Measurements from ENCODE around the gene MYCBPAP. TPM values are rescaled to one million over a fixed set of nuclear protein-coding genes. Genes with fewer than 3 reads are reported as not detected.

Gene MYCBPAP
- total and polyA plus RNA-seq, 2 experiments from 2014 or later, result 0.32 to 1.4 TPM

GRCh38 chr17:50551884-50552283 lies 43.6 kb downstream of the MYCBPAP start:
- Histone ChIP-seq H3K9me2 (ENCODE audit: insufficient read depth) (no peaks in the 10 kb centered on the region), H3K36me3 (ENCODE audit: low read depth) (no peaks in the 10 kb centered on the region), H3K27ac (no peak overlapping the region), H4K20me1 (ENCODE audit: insufficient read depth) (no peaks in the 10 kb centered on the region), H3K9ac (no peak overlapping the region), H3K4me2 (ENCODE audit: unreplicated experiment) (no peak overlapping the region), H3K79me2 (ENCODE audit: insufficient read depth) (peaks cover 15% of the 10 kb centered on the region), H3K27me3 (replicated peaks; ENCODE audit: insufficient read depth) (no peaks in the 10 kb centered on the region), H2AFZ (no peak overlapping the region), H3K9me3 (ENCODE audit: low read depth) (no peaks in the 10 kb centered on the region), H3K4me1 (ENCODE audit: insufficient read depth) (peaks cover 6% of the 10 kb centered on the region; the same call in 1 of the 2 replicates), H3K4me3 (no peak overlapping the region), H3F3A (ENCODE audit: insufficient read depth) (no peaks in the 10 kb centered on the region)
- no peak for DNase-seq
- in situ Hi-C loops (cut with MboI), result no loop called here
- 88 to 92% methylated on average over 12 of the region's 12 CpGs for WGBS, 2 experiments (ENCODE audit: low coverage in 1 of 2, low lambda C conversion rate in 2 of 2, missing lambda C conversion rate in 2 of 2)
- TF ChIP-seq EZH2phosphoT487 (IDR thresholded peaks at IDR 0.05; ENCODE audit: insufficient read depth, low read depth), result no peak

- H4K20me1 ChIP-seq (ENCODE audit: insufficient read depth), result no peaks in the 10 kb centered on the region
- no peaks in the 10 kb centered on the region for H3K36me3 ChIP-seq (ENCODE audit: low read depth)
- H3K9ac ChIP-seq, result no peak overlapping the region
- TF ChIP-seq EZH2 (IDR thresholded peaks at IDR 0.05; ENCODE audit: insufficient read depth, poor library complexity, severe bottlenecking) (no peak), EZH2phosphoT487 (IDR thresholded peaks at IDR 0.05; ENCODE audit: insufficient read depth, low read depth) (no peak)
- no peak overlapping the region for H3K4me2 ChIP-seq (ENCODE audit: unreplicated experiment)
- H3K9me2 ChIP-seq (ENCODE audit: insufficient read depth), result no peaks in the 10 kb centered on the region
- no peak overlapping the region for H3K4me3 ChIP-seq
- no peaks in the 10 kb centered on the region for H3K4me1 ChIP-seq (ENCODE audit: insufficient read depth)
- H3K79me2 ChIP-seq (ENCODE audit: insufficient read depth), result no peaks in the 10 kb centered on the region
- 93 to 94% methylated on average over 17 of the region's 17 CpGs for WGBS, 2 experiments (ENCODE audit: low coverage in 1 of 2, low lambda C conversion rate in 2 of 2, missing lambda C conversion rate in 2 of 2)
- DNase-seq, result no peak
- H3K9me3 ChIP-seq (ENCODE audit: low read depth), result no peaks in the 10 kb centered on the region
- no peak overlapping the region for H3K27ac ChIP-seq
- no peak overlapping the region for H2AFZ ChIP-seq
- in situ Hi-C loops (cut with MboI), result no loop called here
- H3K27me3 ChIP-seq (replicated peaks; ENCODE audit: insufficient read depth), result no peaks in the 10 kb centered on the region
- H3F3A ChIP-seq (ENCODE audit: insufficient read depth), result peaks cover 7% of the 10 kb centered on the region
Measured at GRCh38 chr17:50554201-50554600, 46.0 kb downstream of the MYCBPAP start.

DNA sequence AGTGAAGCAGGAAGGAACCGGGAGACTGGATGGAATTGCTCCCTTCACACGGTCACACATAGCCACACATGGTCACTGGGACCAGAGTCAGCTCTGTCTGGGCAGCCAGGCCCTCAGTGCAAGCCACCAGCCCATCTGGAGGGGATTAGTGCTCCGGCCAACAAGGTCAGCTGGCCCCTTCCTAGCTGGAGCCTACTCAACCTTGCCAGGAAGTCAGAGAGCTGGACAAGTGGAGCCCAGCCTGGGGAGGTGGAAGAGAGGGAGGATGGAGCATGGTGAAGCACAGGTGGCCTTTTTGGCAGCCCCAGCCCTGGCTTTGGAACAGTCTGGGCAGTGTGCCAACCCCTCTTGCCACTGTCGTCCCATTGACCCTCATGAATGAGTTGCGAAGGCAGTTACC lies 48.6 kb downstream of the MYCBPAP start:
- H3F3A ChIP-seq (ENCODE audit: insufficient read depth), result peaks cover 7% of the 10 kb centered on the region
- no peaks in the 10 kb centered on the region for H3K9me3 ChIP-seq (ENCODE audit: low read depth)
- WGBS, 2 experiments (ENCODE audit: low coverage in 1 of 2, low lambda C conversion rate in 2 of 2, missing lambda C conversion rate in 2 of 2), result 35 to 47% methylated on average over 5 of the region's 5 CpGs
- in situ Hi-C loops (cut with MboI), result no loop called here
- H4K20me1 ChIP-seq (ENCODE audit: insufficient read depth), result no peaks in the 10 kb centered on the region
- DNase-seq, result no peak
- H2AFZ ChIP-seq, result no peak overlapping the region
- no peaks in the 10 kb centered on the region; the same call in 1 of the 2 replicates for H3K27me3 ChIP-seq (replicated peaks; ENCODE audit: insufficient read depth)
- H3K27ac ChIP-seq, result no peak overlapping the region
- no peaks in the 10 kb centered on the region for H3K79me2 ChIP-seq (ENCODE audit: insufficient read depth)
- peaks cover 5% of the 10 kb centered on the region; the same call in 1 of the 2 replicates for H3K4me1 ChIP-seq (ENCODE audit: insufficient read depth)
- no peaks in the 10 kb centered on the region for H3K9me2 ChIP-seq (ENCODE audit: insufficient read depth)
- TF ChIP-seq EZH2phosphoT487 (IDR thresholded peaks at IDR 0.05; ENCODE audit: insufficient read depth, low read depth), result no peak
- no peak overlapping the region for H3K4me2 ChIP-seq (ENCODE audit: unreplicated experiment)
- no peaks in the 10 kb centered on the region for H3K36me3 ChIP-seq (ENCODE audit: low read depth)
- H3K9ac ChIP-seq, result no peak overlapping the region
- no peak overlapping the region for H3K4me3 ChIP-seq

- DNase-seq, result no peak
- H3K9me2 ChIP-seq (ENCODE audit: insufficient read depth), result no peaks in the 10 kb centered on the region
- H3K9me3 ChIP-seq (ENCODE audit: low read depth), result no peaks in the 10 kb centered on the region
- H3K4me3 ChIP-seq, result no peak overlapping the region
- no peak overlapping the region for H3K4me2 ChIP-seq (ENCODE audit: unreplicated experiment)
- WGBS, 2 experiments (ENCODE audit: low coverage in 1 of 2, low lambda C conversion rate in 2 of 2, missing lambda C conversion rate in 2 of 2), result 95 to 97% methylated on average over 4 of the region's 4 CpGs
- H3F3A ChIP-seq (ENCODE audit: insufficient read depth), result peaks cover 7% of the 10 kb centered on the region
- H3K9ac ChIP-seq, result no peak overlapping the region
- no peaks in the 10 kb centered on the region for H4K20me1 ChIP-seq (ENCODE audit: insufficient read depth)
- no peaks in the 10 kb centered on the region for H3K36me3 ChIP-seq (ENCODE audit: low read depth)
- H3K79me2 ChIP-seq (ENCODE audit: insufficient read depth), result no peaks in the 10 kb centered on the region
- no peak overlapping the region for H2AFZ ChIP-seq
- in situ Hi-C loops (cut with MboI), result no loop called here
- peaks cover 5% of the 10 kb centered on the region; the same call in 1 of the 2 replicates for H3K4me1 ChIP-seq (ENCODE audit: insufficient read depth)
- no peak for TF ChIP-seq EZH2 (IDR thresholded peaks at IDR 0.05; ENCODE audit: insufficient read depth, poor library complexity, severe bottlenecking)
- TF ChIP-seq EZH2phosphoT487 (IDR thresholded peaks at IDR 0.05; ENCODE audit: insufficient read depth, low read depth), result no peak
- H3K27ac ChIP-seq, result no peak overlapping the region
- H3K27me3 ChIP-seq (replicated peaks; ENCODE audit: insufficient read depth), result peaks cover 5% of the 10 kb centered on the region
Measured at GRCh38 chr17:50557630-50558029, 49.4 kb downstream of the MYCBPAP start.

DNA sequence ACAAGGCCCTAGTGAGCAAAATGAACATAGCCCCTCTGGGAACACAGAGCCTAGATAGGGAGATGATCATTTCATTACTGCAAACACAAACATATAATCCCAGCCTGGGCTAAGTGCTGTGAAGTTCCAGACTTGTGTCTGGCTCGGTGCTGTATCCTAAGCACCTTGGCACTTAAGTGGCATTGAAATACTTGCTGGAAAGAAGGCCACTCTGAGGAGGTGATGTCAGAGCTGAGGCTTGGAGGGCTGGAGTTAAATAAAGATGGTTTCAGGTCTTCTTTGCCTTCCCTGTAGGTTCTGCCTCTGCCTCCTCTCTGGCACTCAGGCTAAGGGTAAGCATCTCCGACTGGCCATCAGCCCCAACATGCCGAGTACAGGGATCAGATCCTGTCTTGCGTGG lies 49.9 kb downstream of the MYCBPAP start:
- Histone ChIP-seq H3F3A (ENCODE audit: insufficient read depth) (peaks cover 7% of the 10 kb centered on the region), H3K9me3 (ENCODE audit: low read depth) (no peaks in the 10 kb centered on the region), H3K4me1 (ENCODE audit: insufficient read depth) (peaks cover 5% of the 10 kb centered on the region; the same call in 1 of the 2 replicates), H3K9me2 (ENCODE audit: insufficient read depth) (no peaks in the 10 kb centered on the region), H3K9ac (no peak overlapping the region), H4K20me1 (ENCODE audit: insufficient read depth) (no peaks in the 10 kb centered on the region), H3K27me3 (replicated peaks; ENCODE audit: insufficient read depth) (peaks cover 6% of the 10 kb centered on the region), H3K4me2 (ENCODE audit: unreplicated experiment) (no peak overlapping the region), H3K79me2 (ENCODE audit: insufficient read depth) (no peaks in the 10 kb centered on the region), H3K36me3 (ENCODE audit: low read depth) (no peaks in the 10 kb centered on the region), H3K27ac (no peak overlapping the region), H3K4me3 (no peak overlapping the region), H2AFZ (no peak overlapping the region)
- TF ChIP-seq EZH2 (IDR thresholded peaks at IDR 0.05; ENCODE audit: insufficient read depth, poor library complexity, severe bottlenecking) (no peak), EZH2phosphoT487 (IDR thresholded peaks at IDR 0.05; ENCODE audit: insufficient read depth, low read depth) (no peak)
- no peak for DNase-seq
- in situ Hi-C loops (cut with MboI), result no loop called here
- WGBS, 2 experiments (ENCODE audit: low coverage in 1 of 2, low lambda C conversion rate in 2 of 2, missing lambda C conversion rate in 2 of 2), result 71 to 77% methylated on average over 4 of the region's 4 CpGs
